ENCODE data around the gene FKBP1A.

DNA sequence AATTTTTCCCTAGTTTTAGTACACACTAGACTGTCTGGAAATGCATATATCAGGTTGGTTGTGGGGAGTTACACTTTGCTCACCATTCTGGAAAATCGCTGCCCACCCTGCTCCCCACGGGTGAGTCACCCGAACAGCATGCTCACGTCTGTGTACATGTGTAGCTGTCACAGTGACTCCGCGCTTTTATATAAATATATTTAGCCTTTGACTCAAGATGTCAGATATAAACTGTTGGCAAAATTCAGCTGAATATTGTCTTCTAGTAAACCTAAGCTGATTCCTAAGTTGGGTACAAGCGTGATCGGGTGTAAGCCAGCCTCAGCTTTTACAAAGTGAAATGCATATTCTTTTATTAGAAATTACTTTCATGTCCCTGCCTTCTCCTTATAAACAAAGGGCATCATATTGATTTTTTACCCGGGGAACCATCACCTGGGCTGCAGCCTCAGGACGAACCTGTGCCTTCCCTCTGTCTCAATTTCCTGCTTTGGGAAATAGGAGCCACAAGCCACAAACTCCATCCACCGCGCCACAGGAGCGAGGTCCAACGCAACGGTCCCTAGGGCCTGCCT, 68.2 kb downstream of the FKBP1A start:
- no peak for TF ChIP-seq SMC3 (IDR thresholded peaks at IDR 0.05; ENCODE audit: low read depth, low read length)
- no peak for TF ChIP-seq USF2 (IDR thresholded peaks at IDR 0.05; ENCODE audit: low read depth, low read length)
- no peak for TF ChIP-seq POLR2A (IDR thresholded peaks at IDR 0.05; ENCODE audit: low read depth, low read length)
- TF ChIP-seq, protein P1, sequence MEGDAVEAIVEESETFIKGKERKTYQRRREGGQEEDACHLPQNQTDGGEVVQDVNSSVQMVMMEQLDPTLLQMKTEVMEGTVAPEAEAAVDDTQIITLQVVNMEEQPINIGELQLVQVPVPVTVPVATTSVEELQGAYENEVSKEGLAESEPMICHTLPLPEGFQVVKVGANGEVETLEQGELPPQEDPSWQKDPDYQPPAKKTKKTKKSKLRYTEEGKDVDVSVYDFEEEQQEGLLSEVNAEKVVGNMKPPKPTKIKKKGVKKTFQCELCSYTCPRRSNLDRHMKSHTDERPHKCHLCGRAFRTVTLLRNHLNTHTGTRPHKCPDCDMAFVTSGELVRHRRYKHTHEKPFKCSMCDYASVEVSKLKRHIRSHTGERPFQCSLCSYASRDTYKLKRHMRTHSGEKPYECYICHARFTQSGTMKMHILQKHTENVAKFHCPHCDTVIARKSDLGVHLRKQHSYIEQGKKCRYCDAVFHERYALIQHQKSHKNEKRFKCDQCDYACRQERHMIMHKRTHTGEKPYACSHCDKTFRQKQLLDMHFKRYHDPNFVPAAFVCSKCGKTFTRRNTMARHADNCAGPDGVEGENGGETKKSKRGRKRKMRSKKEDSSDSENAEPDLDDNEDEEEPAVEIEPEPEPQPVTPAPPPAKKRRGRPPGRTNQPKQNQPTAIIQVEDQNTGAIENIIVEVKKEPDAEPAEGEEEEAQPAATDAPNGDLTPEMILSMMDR (conservative IDR thresholded peaks at IDR 0.05; ENCODE audit: low read depth, low read length), result no peak
- no peak; the same call in none of the 2 replicates for TF ChIP-seq CHD1 (IDR thresholded peaks at IDR 0.05; ENCODE audit: low read depth, low read length)
- no peak for TF ChIP-seq CEBPB (IDR thresholded peaks at IDR 0.05; ENCODE audit: low read depth, low read length)
- no peak; the same call in 1 of the 2 replicates for TF ChIP-seq MAZ (IDR thresholded peaks at IDR 0.05; ENCODE audit: borderline replicate concordance, low read depth, low read length)
- peak; percentile 78 for TF ChIP-seq MAFK (IDR thresholded peaks at IDR 0.05; ENCODE audit: low read depth, low read length)
- no peak for TF ChIP-seq RAD21 (IDR thresholded peaks at IDR 0.05; ENCODE audit: low read length)
